SK-N-MC (cell line): ENCODE results near the gene MARVELD1.

Experiments
- EZH2 ChIP-seq: fragments of 200-600 bp; sonication (generic); IDR thresholded peaks from one replicate; pipeline ENCODE4 v1.6.1; 2017; ENCODE audit warnings: antibody characterized with exemption
- FOXP2 ChIP-seq: optimal IDR thresholded peaks from 2 replicates; pipeline ENCODE3; 2011; ENCODE audit warnings: mild to moderate bottlenecking, moderate library complexity; ENCODE audit not compliant: insufficient read depth; ENCODE audit errors: extremely low read length, control extremely low read depth
- POLR2AphosphoS5 ChIP-seq: IDR thresholded peaks from 2 replicates; pipeline ENCODE4 v1.6.1; 2012; ENCODE audit warnings: mild to moderate bottlenecking, low read depth, low read length, borderline replicate concordance

DNA sequence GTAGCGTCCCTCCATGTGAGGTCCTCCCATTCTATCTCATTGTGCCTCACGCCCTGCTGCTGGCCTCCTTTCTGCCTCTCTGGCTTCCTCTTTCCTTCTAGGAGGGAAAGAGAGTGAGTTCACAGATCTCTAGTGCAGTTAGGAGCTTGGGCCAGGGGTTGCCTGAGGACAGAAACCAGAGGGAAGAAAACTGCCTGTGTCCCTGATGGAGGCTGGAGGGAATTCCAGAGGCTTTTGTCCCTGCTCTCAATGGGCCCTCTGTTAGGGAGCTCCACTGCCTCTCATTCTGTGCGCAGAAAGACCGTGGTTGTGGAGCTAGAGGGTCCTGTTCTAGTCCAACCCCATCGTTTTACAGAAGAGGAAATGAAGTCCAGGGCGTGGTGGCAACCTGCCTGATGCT lies 4.6 kb downstream of the MARVELD1 start:
- no peak for TF ChIP-seq EZH2
- no peak for TF ChIP-seq POLR2AphosphoS5
- no peak for TF ChIP-seq FOXP2
